Glomerular endothelial cell (primary cell): ENCODE measurements around the gene MCC. TPM values are rescaled to one million over a fixed set of nuclear protein-coding genes. Genes with fewer than 3 reads are reported as not detected.

Experiments
- DNase-seq: peaks from one replicate; pipeline ENCODE4 v3.0.0-alpha.2; 2011; ENCODE audit warnings: low read depth, low spot score; ENCODE audit errors: extremely low read depth
- total RNA-seq: library from RNA; depleted of rRNA; stranded (reverse); fragments of >200 nt; gene quantifications from 2 replicates; pipeline ENCODE4 v1.2.3, GENCODE V29; 2015

MCC gene
- total RNA-seq, 1 donor from 2014 or later: 30.2 TPM

GRCh38 chr5:112974901-112975300 lies 513.4 kb downstream of the MCC start:
- DNase-seq: no peak

- DNase-seq: no peak
Observed at GRCh38 chr5:112973904-112974303, 514.3 kb downstream of the MCC start.

- DNase-seq: no peak
Observed at GRCh38 chr5:112973036-112973435, 515.2 kb downstream of the MCC start.

Other genes with a start within 250 kb of the MCC start
- not detected in 2 replicates for gene TSSK1B, start 53.5 kb downstream of the MCC start, total RNA-seq
- gene YTHDC2, start 25.2 kb upstream of the MCC start, total RNA-seq: 12.6 and 21.8 TPM in 2 replicates